COLO668 (cell line): ENCODE data around the gene TLK1.
A peak's percentile ranks its signal among the peaks of the same experiment; 100 is the strongest.

Experiments used
- DNase-seq: peaks from one replicate; lab custom pipeline; 2025; ENCODE audit not compliant: unreplicated experiment; lab: John Stamatoyannopoulos, UW

The TLK1 gene

GRCh38 chr2:170969030-170969429 is 191.7 kb downstream of the TLK1 start:
- DNase-seq: no peak

DNA sequence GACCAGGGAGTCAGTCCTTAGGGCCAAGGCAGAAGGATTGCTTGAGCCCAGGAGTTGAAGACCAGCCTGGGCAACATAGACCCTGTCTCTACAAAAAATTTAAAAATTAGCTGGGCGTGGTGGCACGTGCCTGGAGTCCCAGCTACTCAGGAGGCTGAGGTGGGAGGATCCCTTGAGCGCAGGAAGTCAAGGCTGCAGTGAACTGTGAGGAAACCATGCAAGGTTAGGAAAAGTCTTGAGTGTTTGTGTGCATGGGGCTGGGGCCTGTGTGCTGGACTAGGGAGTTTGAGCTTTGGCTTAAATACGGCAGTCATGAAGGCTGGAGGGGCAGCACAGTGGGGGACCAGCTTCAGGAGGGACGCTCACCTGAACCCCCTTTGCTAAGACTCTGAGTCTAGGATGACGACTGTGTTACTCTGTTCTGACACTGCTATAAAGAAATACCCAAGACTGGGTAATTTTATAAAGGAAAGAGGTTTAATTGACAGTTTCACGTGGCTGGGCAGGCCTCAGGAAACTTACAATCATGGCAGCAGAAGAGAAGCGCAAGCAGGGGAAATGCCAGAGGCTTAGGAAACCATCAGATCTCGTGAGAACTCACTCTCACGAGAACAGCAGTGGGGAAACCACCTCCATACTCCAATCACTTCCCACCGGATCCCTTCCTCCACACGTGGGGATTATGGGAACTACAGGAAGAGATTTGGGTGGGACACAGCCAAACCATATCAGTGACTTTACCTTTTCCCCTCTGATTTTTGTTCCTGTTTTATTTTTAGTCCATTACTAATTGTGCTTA is 192.3 kb downstream of the TLK1 start:
- DNase-seq: no peak

GRCh38 chr2:170967553-170967952 is 193.1 kb downstream of the TLK1 start:
- DNase-seq: no peak

DNA sequence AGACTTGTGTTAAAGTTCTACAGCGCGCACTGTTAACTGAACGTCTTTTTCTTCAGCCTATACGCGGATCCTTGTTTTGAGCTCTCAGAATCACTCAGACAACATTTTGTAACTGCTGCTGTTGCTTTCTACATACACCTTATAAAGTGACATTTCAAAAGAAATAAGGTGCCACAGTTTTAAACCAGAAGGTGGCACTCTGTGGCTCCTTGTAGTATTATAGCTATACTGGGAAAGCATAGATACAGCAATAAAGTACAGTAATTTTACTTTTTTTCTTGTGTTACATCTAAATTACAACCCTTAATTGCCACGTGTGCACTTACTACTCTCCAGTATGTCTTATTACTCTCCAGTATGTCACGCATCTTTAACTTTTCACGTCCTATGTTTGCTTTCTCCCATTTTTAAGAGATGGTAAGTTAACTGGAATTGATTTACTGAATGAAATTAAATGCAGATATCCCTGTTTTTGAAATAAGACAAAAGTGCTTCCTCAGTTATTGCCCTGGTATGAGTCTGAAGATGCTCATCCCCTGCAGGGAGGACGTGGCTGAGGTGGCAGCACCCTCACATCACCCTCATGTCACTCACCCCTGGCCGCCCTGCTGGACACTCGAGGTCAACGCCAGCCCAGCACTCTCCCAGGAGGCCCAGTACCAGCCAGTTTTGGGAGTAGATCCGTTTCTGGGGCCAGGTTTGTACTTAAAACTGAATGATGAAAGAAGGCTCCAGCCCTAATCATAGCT is 193.9 kb downstream of the TLK1 start:
- peak; percentile 15 for DNase-seq

GRCh38 chr2:170965446-170966225 is 195.1 kb downstream of the TLK1 start:
- no peak for DNase-seq

GRCh38 chr2:170963386-170963785 is 197.3 kb downstream of the TLK1 start:
- DNase-seq: no peak

- DNase-seq: no peak
These were observed 206.8 kb downstream of the TLK1 start for GRCh38 chr2:170953941-170954340.

DNA sequence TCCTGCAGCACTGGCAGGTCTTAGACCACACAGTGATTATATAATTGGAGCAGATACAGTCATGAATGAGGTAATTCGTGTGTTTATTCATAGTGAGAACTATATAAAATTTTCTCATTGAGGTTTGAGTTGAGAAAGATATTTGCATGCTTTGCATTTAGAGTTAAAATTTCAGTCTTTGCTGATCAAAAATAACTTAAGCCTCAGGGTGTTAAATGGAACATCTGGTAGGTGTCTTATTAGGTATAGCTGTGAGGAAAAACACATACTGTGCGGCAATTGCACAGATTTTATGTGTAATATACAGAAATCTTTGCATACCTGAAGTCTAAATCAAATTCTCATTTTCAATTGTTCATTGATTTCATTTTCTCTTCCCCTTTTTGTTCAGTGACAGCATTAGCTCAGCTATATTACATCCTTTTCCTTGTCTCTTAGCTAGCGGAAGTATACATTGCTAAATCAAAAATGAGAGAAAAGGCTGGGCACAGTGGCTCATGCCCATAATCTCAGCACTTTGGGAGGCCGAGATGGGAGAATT is 210.4 kb downstream of the TLK1 start:
- DNase-seq: no peak

GRCh38 chr2:170949415-170949814 is 211.3 kb downstream of the TLK1 start:
- no peak for DNase-seq

DNA sequence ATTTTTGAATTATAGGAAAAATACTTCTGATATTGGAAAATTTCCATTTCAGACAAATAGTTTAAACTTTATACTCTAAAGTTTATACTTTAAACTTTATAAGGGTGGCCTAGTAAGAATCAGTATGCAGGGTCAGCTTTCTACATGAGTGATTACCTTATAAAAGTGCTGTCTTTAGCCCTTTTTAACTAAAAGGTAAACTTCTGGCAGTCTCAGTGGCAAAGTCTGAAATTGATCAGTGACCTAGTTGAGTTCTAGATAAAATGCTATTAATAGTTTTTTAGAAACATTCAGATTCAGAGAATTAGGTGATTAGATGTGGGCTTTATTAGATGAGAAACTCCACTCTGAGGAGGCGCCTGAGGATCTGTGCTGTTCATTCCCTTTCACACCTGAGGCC is 216.1 kb downstream of the TLK1 start:
- no peak for DNase-seq

DNA sequence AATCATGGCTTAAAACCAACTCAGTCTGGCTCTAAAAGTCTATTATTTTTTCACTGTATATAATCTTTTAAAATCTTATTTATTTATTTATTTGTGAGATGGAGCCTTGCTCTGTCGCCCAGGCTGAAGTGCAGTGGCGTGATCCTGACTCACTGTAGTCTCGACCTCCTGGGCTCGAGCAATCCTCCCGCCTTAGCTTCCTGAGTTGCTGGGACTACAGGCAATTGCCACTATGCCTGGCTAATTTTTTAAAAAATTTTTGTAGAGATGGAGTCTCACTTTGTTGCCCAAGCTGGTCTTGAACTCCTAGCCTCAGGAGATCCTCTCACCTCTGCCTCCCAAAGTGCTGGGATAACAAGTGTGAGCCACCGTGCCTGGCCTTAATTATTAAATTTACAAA is 217.1 kb downstream of the TLK1 start:
- no peak for DNase-seq

DNA sequence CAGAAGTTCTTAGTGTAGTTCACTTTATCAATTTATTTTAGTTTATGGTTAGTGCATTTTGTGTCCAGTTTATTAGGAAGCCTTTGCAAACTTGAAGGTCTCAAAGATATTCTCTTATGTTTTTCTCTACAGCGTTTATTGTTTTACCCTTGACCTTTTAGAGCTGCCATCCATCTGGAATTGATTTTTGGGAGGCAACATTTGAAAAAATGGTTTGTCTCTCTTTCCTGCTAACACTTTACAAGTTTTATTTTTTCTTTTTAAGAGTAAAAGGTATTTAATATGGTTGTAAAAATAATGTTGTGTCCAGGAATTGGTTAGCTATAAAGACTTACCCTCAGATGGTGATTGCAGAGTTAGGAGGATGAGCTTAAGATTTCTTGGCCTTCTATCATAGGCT is 217.7 kb downstream of the TLK1 start:
- no peak for DNase-seq

DNA sequence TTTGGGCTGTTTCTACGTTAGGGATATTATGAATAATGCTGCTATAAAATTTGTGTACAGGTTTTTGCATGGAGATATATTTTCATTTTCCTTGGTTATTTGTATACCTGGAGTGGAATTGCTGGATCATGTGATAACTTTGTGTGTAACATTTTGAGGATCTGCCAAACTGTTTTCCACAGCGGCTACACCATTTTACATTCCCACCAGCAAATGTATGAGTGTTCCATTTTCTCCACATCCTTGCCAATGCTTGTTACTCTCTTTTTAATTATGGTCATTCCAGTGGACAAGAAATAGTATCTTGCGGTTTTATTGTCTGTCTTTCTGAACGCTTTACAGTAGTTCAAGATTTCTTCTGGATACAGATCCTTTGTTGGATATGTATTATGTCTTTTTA is 218.1 kb downstream of the TLK1 start:
- no peak for DNase-seq
